Measurements from ENCODE around the gene KCNIP3.

The KCNIP3 gene

DNA sequence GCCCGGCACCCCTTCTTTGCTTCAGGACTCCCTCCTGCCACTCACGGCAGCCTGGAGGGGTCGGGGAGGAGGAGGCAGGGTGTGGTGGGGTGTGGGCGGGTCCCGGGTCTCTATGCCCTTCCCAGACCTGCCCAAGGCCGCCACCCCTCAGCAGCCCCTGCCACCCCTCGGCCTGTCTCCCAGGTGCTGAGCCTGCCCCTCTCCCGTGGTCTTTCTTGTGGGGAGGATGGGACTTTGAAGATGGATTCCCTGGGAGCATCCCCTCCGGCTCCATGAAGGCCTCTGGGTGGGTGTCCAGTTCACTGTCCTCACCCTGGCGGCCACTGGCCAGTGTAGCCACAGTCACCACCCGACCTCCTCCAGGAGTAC, 23.2 kb downstream of the KCNIP3 start:
- H3K36me3 ChIP-seq (ENCODE audit: control insufficient read depth, insufficient read depth, low read length): no peaks in the 10 kb centered on the region
- H3K4me1 ChIP-seq (ENCODE audit: control insufficient read depth, insufficient read depth, low read length): no peaks in the 10 kb centered on the region
- peaks cover 7% of the 10 kb centered on the region for H3K27me3 ChIP-seq (ENCODE audit: control insufficient read depth, insufficient read depth, low read length)
- no peak overlapping the region for H3K4me3 ChIP-seq (ENCODE audit: low read length)
- H3K9ac ChIP-seq (ENCODE audit: low read length): no peak overlapping the region
- H3K9me3 ChIP-seq (ENCODE audit: control insufficient read depth, low read length): no peaks in the 10 kb centered on the region

DNA sequence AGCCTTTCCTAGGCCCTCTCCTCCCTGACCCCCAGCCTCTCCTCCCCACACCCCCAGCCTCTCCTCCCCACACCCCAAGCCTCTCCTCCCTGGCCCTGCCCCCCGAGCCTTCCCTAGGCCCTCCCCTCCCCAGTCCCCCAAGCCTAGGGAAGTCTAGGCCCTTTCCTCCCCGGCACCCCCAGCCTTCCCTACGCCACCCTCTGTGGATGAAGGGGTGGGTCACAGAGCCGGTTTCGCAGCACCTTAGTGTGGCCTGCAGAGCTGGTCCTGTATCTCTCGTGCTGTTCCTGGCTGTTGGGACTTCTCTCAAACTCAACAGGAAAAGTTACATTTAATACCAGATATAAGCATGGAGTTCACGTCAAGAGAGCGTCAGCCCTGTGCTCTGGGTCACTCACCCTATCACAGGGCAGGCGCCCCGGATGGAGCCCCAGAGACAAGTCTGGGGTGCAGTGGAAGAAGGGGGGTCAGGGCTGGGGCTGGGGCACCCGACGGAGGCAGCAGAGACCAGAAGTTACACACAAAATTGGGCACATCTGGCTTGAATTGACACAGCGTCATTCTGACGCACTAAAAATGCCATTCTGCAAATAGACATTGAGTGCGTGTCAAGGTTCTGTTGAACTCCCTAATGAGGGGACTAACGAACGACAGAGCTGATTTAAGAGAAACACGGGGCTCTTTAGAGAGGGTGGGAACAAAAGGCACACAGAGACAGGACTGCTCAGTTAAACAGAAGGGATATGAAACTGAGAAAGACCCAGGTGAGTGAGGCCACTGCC, 24.0 kb downstream of the KCNIP3 start:
- no peaks in the 10 kb centered on the region for H3K4me1 ChIP-seq (ENCODE audit: control insufficient read depth, insufficient read depth, low read length)
- H3K27me3 ChIP-seq (ENCODE audit: control insufficient read depth, insufficient read depth, low read length): peaks cover 7% of the 10 kb centered on the region
- no peaks in the 10 kb centered on the region for H3K9me3 ChIP-seq (ENCODE audit: control insufficient read depth, low read length)
- no peaks in the 10 kb centered on the region for H3K36me3 ChIP-seq (ENCODE audit: control insufficient read depth, insufficient read depth, low read length)
- no peak overlapping the region for H3K4me3 ChIP-seq (ENCODE audit: low read length)
- H3K9ac ChIP-seq (ENCODE audit: low read length): no peak overlapping the region

DNA sequence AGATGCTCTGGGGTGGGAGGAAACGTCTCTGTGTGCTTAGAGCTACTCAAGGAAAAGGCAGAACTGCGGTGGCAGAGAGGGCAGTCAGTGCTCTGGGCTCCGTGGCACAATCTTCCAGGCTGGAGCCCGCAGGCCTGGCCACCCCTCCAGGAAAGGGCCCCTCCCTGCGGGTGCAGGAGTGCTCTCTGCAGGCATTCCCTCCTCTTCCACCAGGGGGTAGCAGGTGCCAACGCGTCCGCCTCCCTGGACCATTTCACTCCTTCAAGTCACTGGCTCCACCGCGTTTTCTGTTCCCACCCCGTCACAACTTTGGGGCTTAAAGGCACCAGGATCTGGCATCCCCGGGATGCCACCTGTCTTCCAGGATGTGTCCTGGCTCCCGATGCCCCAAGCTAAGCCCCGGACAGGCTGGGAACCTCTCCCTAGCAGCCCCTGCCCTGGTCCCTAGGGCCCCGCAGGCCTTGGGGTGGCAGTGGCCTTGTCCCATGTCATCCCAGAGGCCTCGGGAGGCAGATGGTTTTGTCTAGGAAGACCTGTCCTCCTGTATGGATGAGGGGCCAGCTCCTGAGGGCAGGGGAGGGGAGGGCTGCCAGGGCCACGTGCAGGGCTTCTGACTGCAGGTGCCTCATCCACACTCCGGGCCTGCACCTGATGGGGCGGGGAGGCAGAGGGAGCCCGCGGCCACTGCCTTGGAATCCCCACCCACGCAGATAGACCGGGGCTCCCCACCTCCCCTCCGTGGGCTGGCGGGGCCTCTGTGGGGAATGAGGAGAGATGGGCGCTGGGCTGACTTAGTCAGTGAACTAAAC, 26.4 kb downstream of the KCNIP3 start:
- H3K4me1 ChIP-seq (ENCODE audit: control insufficient read depth, insufficient read depth, low read length): no peaks in the 10 kb centered on the region
- H3K27me3 ChIP-seq (ENCODE audit: control insufficient read depth, insufficient read depth, low read length): peaks cover 4% of the 10 kb centered on the region
- H3K9me3 ChIP-seq (ENCODE audit: control insufficient read depth, low read length): no peaks in the 10 kb centered on the region
- no peaks in the 10 kb centered on the region for H3K36me3 ChIP-seq (ENCODE audit: control insufficient read depth, insufficient read depth, low read length)
- no peak overlapping the region for H3K4me3 ChIP-seq (ENCODE audit: low read length)
- no peak overlapping the region for H3K9ac ChIP-seq (ENCODE audit: low read length)

DNA sequence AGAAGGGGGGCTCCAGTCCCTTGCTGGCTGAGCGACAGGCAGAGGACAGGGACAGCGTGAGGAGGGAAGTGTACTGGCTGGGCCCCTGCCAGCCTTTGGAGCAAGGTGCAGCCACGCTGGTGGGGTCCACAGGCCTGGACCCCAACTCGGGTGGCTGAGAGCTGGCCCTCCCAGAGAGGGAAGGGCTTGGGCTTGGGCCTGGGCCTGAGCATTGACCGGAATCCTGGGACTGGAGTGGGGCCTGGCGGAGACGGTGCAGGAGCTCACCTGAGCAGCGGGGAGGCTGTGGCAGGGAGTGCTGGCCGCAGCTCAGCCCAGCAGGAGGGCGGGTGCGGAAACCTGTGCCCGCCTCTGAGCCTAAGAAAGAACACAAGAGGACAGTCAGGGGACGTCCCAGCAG, 27.9 kb downstream of the KCNIP3 start:
- no peaks in the 10 kb centered on the region for H3K4me1 ChIP-seq (ENCODE audit: control insufficient read depth, insufficient read depth, low read length)
- no peak overlapping the region for H3K9ac ChIP-seq (ENCODE audit: low read length)
- H3K27me3 ChIP-seq (ENCODE audit: control insufficient read depth, insufficient read depth, low read length): peaks cover 4% of the 10 kb centered on the region
- no peaks in the 10 kb centered on the region for H3K36me3 ChIP-seq (ENCODE audit: control insufficient read depth, insufficient read depth, low read length)
- no peak overlapping the region for H3K4me3 ChIP-seq (ENCODE audit: low read length)
- no peaks in the 10 kb centered on the region for H3K9me3 ChIP-seq (ENCODE audit: control insufficient read depth, low read length)

DNA sequence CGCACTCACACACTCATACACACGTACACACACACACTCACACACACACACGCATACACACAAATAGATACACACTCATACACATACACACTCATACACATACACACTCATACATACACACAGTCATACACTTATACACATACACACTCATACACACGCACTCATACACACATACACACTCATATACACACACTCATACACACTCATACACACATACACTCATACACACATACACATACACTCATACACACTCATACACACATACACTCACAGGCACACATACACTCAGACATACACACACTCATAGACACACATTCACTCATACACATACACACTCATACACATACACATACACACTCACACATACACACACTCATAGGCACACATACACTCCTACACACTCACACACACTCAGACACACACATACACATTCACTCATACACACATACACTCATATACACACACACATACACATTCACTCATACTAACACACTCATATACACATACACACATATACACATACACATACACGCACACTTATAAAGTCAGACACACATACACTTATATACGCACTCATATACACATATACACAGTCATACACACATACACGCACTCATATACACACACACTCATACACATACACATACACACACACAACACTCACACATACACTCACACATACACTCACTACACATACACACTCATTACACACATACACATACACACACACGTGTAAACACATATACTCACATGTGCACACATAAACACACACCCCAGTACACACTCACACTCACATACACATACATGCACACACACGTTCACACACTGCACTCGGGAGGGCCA, 28.7 kb downstream of the KCNIP3 start:
- H3K9me3 ChIP-seq (ENCODE audit: control insufficient read depth, low read length): no peaks in the 10 kb centered on the region
- H3K36me3 ChIP-seq (ENCODE audit: control insufficient read depth, insufficient read depth, low read length): no peaks in the 10 kb centered on the region
- H3K27me3 ChIP-seq (ENCODE audit: control insufficient read depth, insufficient read depth, low read length): peaks cover 4% of the 10 kb centered on the region
- H3K9ac ChIP-seq (ENCODE audit: low read length): no peak overlapping the region
- no peaks in the 10 kb centered on the region for H3K4me1 ChIP-seq (ENCODE audit: control insufficient read depth, insufficient read depth, low read length)
- no peak overlapping the region for H3K4me3 ChIP-seq (ENCODE audit: low read length)

DNA sequence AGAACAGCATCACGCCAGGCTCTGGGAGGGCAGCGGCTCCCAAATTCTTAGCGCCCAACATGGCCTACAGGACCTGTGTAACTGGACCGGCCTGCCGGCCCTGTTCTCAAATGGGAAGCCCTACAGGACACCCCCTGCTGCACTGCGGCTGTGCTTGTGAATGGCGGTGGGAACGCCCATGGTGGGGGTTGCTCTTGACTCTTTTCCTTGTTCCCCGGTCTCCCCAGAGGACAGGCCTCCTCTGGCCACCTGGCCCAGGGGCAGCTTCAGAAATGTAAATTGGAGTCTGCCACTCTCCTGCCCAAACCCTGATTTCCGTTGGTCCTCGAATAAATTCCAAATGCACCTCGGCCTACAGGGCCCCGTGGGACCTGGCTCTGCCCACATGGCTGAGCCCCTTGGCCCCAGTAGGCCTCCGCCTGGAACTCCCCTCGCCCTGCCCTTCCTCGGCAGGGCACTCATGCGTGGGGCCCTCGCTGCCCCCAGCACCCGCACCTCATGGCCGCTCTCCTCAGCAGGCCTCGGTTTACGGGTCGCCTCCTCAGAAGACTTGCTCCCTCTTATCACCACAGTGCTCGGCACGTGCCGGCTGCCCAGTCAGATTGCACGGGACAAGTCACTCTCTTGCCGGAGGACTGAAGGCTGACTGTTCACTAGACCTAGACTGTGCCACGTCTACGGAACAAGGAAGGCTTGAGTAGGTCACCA, 29.4 kb downstream of the KCNIP3 start:
- no peaks in the 10 kb centered on the region for H3K4me1 ChIP-seq (ENCODE audit: control insufficient read depth, insufficient read depth, low read length)
- H3K27me3 ChIP-seq (ENCODE audit: control insufficient read depth, insufficient read depth, low read length): peaks cover 4% of the 10 kb centered on the region
- H3K9ac ChIP-seq (ENCODE audit: low read length): no peak overlapping the region
- H3K4me3 ChIP-seq (ENCODE audit: low read length): no peak overlapping the region
- no peaks in the 10 kb centered on the region for H3K9me3 ChIP-seq (ENCODE audit: control insufficient read depth, low read length)
- H3K36me3 ChIP-seq (ENCODE audit: control insufficient read depth, insufficient read depth, low read length): no peaks in the 10 kb centered on the region

DNA sequence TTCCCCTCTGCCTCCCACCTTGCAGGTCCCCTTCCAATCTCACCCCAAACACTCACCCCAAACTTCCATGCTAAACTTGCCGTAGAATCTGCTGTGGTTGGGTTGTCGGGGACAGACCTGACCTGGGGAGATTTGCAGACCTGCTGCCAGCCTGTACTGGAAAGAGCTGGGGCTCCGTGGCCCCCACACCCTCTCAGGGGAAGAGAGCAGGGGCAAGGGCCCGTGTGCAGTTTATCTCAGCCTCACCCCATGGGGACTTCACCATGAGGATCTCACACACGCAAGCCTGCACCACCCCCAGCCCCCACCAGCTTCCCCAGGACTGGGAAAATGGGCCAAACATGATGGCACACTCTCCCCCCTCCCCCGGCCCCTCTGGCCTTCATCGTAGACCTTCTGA, 30.7 kb downstream of the KCNIP3 start:
- Histone ChIP-seq H3K27me3 (ENCODE audit: control insufficient read depth, insufficient read depth, low read length) (peaks cover 4% of the 10 kb centered on the region), H3K9ac (ENCODE audit: low read length) (no peak overlapping the region), H3K4me3 (ENCODE audit: low read length) (no peak overlapping the region), H3K9me3 (ENCODE audit: control insufficient read depth, low read length) (no peaks in the 10 kb centered on the region), H3K36me3 (ENCODE audit: control insufficient read depth, insufficient read depth, low read length) (no peaks in the 10 kb centered on the region), H3K4me1 (ENCODE audit: control insufficient read depth, insufficient read depth, low read length) (no peaks in the 10 kb centered on the region)

DNA sequence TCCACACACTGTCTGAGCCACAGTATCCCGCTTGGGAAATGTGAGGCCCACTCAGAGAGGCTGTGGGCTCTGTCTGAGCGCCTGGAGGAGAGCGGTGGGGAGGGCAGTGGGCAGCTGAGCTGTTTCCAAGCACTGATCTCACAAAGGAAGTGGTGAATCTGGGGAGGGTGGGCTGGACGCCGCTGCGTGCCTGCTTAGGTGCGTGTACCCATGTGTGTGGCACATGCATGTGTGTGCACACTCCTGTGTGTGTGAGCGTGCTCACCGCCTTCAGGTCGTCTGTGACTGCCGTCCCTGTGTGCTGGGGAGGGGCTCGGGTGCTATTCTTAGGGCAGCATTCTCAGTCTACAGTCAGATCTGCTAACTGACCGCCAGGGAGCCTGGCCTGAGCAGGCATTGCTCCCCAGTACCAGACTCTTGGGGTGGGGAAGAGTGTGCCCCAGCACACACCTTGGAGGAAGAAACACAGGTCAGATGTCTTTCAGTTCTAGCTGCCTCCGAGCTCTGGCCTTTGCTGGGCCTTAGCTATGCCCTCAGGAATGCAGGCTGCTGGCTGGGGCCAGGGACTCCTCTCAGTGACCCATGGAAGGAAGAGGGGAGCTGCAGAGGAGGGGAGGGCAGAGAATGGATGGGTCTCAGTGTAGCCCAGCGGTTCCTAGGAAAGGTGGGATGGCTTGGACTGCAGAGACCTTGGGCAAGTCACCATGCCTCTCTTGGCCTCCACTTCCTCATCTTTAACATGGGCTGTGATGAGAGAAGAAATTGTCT, 31.4 kb downstream of the KCNIP3 start:
- Histone ChIP-seq H3K9me3 (ENCODE audit: control insufficient read depth, low read length) (no peaks in the 10 kb centered on the region), H3K9ac (ENCODE audit: low read length) (no peak overlapping the region), H3K4me1 (ENCODE audit: control insufficient read depth, insufficient read depth, low read length) (no peaks in the 10 kb centered on the region), H3K36me3 (ENCODE audit: control insufficient read depth, insufficient read depth, low read length) (no peaks in the 10 kb centered on the region), H3K27me3 (ENCODE audit: control insufficient read depth, insufficient read depth, low read length) (peaks cover under 1% of the 10 kb centered on the region), H3K4me3 (ENCODE audit: low read length) (no peak overlapping the region)

DNA sequence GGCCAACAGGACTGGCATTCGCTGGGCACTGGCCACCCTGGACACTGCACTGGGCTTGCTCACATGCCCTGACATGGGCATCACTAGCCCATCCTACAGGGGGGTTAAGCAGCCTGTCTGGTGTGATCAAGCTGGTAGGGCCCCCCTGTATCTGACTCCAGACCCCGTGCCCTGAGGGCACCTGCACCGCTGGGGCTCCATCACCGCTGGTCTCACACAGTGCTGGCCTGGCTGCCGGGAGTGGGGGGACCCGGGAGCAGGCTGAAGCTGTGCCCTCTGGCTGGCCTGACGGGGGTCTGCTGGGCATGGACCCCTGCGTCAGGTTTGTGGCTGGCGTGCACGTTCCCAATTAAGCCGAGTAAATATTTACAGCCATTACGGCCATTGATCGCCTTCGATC, 32.3 kb downstream of the KCNIP3 start:
- no peaks in the 10 kb centered on the region for H3K36me3 ChIP-seq (ENCODE audit: control insufficient read depth, insufficient read depth, low read length)
- no peaks in the 10 kb centered on the region for H3K4me1 ChIP-seq (ENCODE audit: control insufficient read depth, insufficient read depth, low read length)
- H3K9ac ChIP-seq (ENCODE audit: low read length): no peak overlapping the region
- no peaks in the 10 kb centered on the region for H3K9me3 ChIP-seq (ENCODE audit: control insufficient read depth, low read length)
- H3K4me3 ChIP-seq (ENCODE audit: low read length): no peak overlapping the region
- H3K27me3 ChIP-seq (ENCODE audit: control insufficient read depth, insufficient read depth, low read length): peaks cover 3% of the 10 kb centered on the region

DNA sequence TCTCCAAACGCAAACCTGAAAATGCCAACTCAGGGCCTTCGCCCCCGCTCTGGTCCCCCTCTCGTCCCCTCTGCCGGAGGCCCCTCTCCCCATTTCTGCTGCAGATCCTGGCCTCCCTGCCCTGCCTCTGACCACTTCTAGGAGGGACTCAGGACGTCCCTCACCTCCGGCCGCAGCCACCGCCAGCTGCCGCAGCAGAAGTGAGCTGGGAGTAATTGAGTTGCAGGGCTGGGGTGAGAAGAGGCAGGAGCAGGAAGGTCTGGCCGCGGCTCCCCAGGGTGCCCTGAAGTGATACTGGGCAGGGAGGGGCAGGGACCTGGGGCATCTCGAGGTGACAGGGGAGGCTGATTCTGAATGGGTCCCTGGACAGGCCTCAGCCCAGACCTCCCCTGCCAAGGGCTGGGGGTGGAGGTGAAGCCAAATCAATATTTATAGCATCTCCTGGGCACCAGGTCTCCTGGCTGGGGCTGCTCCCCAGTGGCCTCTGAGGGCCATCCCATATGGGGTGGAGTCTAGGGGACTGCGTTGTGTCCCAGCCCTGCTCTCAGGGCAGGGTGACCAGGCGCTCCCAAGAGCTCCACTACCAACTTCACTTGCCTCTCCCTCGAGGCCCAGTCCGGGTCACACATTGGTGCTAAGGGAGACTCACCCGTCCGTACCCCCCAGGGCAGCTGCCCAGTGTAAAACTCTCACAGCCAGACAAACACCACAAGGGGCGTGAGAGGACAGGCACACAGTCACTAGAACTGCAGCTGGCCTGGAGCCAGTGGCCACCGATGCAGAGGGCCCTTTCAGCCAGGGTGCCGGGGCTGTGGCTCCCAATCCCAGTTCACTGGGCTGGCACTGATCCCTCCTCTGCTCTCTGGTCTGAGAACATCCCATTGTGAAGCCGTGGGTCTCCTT, 33.0 kb downstream of the KCNIP3 start:
- peaks cover 5% of the 10 kb centered on the region for H3K27me3 ChIP-seq (ENCODE audit: control insufficient read depth, insufficient read depth, low read length)
- H3K4me1 ChIP-seq (ENCODE audit: control insufficient read depth, insufficient read depth, low read length): no peaks in the 10 kb centered on the region
- no peak overlapping the region for H3K9ac ChIP-seq (ENCODE audit: low read length)
- H3K36me3 ChIP-seq (ENCODE audit: control insufficient read depth, insufficient read depth, low read length): no peaks in the 10 kb centered on the region
- H3K4me3 ChIP-seq (ENCODE audit: low read length): no peak overlapping the region
- H3K9me3 ChIP-seq (ENCODE audit: control insufficient read depth, low read length): no peaks in the 10 kb centered on the region

All from mucosa of stomach (tissue), 1 donor.